SW480 (cell line): ENCODE measurements around the gene MRPL18.

Experiments used
- DNase-seq: peaks from one replicate; pipeline ENCODE4 v3.0.0-alpha.2; 2016; ENCODE audit warnings: low spot score

MRPL18 gene

GRCh38 chr6:159844737-159845645, 54.7 kb downstream of the MRPL18 start:
- DNase-seq = no peak
